Measurements from ENCODE around the gene WTAP. TPM values are rescaled to one million over a fixed set of nuclear protein-coding genes. Genes with fewer than 3 reads are reported as not detected.
A peak's percentile ranks its signal among the peaks of the same experiment; 100 is the strongest.

The WTAP gene
- total RNA-seq, 4 donors from 2014 or later: 65.0 to 105 (median 88.5) TPM

DNA sequence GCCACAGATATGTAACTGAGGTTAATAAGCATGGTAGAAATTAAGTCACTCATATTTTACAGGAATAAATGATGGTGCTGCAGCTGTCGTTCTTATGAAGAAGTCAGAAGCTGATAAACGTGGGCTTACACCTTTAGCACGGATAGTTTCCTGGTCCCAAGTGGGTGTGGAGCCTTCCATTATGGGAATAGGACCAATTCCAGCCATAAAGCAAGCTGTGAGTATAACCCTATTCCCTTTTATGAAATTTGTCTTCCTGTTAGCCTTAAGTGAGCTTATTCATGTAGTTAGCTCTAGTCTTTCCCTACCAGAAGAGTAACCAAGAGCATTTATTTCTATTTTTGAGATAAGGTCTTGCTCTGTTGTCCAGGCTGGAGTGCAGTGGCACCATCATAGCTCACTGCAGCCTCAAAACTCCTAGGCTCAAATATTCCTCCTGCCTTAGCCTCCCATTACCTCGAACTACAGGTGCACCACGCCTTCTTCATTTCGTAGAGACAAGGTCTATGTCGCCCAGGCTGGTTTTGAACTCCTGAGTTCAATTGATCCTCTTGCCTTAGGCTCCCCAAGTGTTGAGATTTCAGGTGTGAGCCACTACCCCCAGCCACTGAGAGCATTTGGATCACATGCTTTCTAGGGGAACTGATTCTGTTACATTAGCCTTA is 50.1 kb downstream of the WTAP start:
- H3K4me1 ChIP-seq: no peaks in the 10 kb centered on the region
- no peaks in the 10 kb centered on the region for H3K27me3 ChIP-seq
- no peak for DNase-seq
- peak overlapping the region in 3 of 4 donors; percentile 24 to 71 (median 42) for H3K27ac ChIP-seq
- TF ChIP-seq, protein P1, sequence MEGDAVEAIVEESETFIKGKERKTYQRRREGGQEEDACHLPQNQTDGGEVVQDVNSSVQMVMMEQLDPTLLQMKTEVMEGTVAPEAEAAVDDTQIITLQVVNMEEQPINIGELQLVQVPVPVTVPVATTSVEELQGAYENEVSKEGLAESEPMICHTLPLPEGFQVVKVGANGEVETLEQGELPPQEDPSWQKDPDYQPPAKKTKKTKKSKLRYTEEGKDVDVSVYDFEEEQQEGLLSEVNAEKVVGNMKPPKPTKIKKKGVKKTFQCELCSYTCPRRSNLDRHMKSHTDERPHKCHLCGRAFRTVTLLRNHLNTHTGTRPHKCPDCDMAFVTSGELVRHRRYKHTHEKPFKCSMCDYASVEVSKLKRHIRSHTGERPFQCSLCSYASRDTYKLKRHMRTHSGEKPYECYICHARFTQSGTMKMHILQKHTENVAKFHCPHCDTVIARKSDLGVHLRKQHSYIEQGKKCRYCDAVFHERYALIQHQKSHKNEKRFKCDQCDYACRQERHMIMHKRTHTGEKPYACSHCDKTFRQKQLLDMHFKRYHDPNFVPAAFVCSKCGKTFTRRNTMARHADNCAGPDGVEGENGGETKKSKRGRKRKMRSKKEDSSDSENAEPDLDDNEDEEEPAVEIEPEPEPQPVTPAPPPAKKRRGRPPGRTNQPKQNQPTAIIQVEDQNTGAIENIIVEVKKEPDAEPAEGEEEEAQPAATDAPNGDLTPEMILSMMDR (IDR thresholded peaks at IDR 0.05): no peak
- TF ChIP-seq POLR2A (IDR thresholded peaks at IDR 0.05): no peak
- H3K36me3 ChIP-seq: peaks cover 0 to 76% (median 0%) of the 10 kb centered on the region in 3 donors
- H3K4me3 ChIP-seq: no peak overlapping the region
- H3K9me3 ChIP-seq: no peaks in the 10 kb centered on the region

DNA sequence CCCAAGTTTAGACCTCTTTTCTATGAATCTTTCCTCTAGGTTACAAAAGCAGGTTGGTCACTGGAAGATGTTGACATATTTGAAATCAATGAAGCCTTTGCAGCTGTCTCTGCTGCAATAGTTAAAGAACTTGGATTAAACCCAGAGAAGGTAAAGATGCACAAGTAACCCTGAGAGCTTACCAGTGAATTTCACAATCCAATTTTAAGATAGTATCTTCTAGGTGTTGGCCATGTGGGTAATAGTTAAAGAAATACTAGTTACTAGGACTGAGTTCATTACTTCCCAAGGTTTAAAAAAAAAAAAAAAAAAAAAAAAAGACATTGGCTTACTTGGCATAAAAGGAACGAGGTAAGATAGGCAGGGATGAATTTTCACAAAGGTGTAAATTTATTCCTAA is 50.8 kb downstream of the WTAP start:
- Histone ChIP-seq H3K27ac (no peak overlapping the region), H3K9me3 (no peaks in the 10 kb centered on the region)
- no peak for TF ChIP-seq POLR2A (IDR thresholded peaks at IDR 0.05)
- TF ChIP-seq, protein P1 (IDR thresholded peaks at IDR 0.05): no peak

DNA sequence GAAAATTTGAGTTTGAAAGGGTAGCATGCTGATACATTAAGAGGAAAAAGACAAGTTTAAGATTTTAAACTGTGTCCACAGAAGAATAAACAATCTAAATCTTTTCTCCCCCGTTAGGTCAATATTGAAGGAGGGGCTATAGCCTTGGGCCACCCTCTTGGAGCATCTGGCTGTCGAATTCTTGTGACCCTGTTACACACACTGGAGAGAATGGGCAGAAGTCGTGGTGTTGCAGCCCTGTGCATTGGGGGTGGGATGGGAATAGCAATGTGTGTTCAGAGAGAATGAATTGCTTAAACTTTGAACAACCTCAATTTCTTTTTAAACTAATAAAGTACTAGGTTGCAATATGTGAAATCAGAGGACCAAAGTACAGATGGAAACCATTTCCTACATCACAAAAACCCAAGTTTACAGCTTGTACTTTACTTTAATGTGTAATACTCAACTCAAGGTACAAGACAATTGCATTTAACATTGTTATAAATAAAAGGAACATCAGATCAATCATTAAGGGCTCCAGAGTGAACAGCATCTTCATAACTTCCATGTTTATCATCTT is 51.3 kb downstream of the WTAP start:
- H3K9me3 ChIP-seq: no peaks in the 10 kb centered on the region

More for the DNA sequence above, 50.8 kb downstream of the WTAP start:
- Histone ChIP-seq H3K27me3 (no peaks in the 10 kb centered on the region), H3K36me3 (peaks cover 0 to 76% (median 0%) of the 10 kb centered on the region in 3 donors), H3K4me3 (no peak overlapping the region), H3K4me1 (no peaks in the 10 kb centered on the region)
- no peak for DNase-seq

DNA sequence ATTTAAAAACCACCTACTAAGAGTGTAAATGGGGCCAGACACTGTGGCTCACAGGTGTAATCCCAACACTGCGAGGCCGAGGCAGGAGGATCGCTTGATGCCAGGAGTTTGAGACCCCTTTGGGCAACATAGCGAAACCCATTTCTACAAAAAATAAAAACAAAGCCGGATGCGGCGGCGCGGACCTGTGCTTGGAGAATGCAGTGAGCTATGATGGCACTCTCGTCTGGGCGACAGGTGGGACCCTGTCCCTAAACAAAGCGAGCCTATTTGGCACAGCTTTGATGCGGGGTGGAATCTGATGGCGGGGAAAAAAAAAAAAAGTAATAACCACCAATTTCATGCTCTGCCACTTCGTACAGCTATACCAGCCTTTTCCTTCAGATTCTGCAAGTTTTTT is 61.0 kb downstream of the WTAP start:
- Histone ChIP-seq H3K27ac (peak overlapping the region in 3 of 4 donors; percentile 93 to 98 (median 94)), H3K36me3 (peaks cover 0 to 54% (median 0%) of the 10 kb centered on the region in 3 donors), H3K4me1 (peaks cover 0 to 40% (median 13%) of the 10 kb centered on the region in 4 donors), H3K27me3 (no peaks in the 10 kb centered on the region), H3K4me3 (peak overlapping the region; percentile 82 to 100 (median 96)), H3K9me3 (no peaks in the 10 kb centered on the region)
- no peak for DNase-seq
- TF ChIP-seq POLR2A (IDR thresholded peaks at IDR 0.05): no peak
- TF ChIP-seq, protein P1 (IDR thresholded peaks at IDR 0.05): no peak

More for the DNA sequence above, 51.3 kb downstream of the WTAP start:
- Histone ChIP-seq H3K4me1 (no peaks in the 10 kb centered on the region), H3K27me3 (no peaks in the 10 kb centered on the region), H3K4me3 (no peak overlapping the region), H3K36me3 (peaks cover 0 to 80% (median 0%) of the 10 kb centered on the region in 3 donors), H3K27ac (no peak overlapping the region)
- DNase-seq: no peak
- TF ChIP-seq, protein P1 (IDR thresholded peaks at IDR 0.05): no peak
- TF ChIP-seq POLR2A (IDR thresholded peaks at IDR 0.05): no peak

DNA sequence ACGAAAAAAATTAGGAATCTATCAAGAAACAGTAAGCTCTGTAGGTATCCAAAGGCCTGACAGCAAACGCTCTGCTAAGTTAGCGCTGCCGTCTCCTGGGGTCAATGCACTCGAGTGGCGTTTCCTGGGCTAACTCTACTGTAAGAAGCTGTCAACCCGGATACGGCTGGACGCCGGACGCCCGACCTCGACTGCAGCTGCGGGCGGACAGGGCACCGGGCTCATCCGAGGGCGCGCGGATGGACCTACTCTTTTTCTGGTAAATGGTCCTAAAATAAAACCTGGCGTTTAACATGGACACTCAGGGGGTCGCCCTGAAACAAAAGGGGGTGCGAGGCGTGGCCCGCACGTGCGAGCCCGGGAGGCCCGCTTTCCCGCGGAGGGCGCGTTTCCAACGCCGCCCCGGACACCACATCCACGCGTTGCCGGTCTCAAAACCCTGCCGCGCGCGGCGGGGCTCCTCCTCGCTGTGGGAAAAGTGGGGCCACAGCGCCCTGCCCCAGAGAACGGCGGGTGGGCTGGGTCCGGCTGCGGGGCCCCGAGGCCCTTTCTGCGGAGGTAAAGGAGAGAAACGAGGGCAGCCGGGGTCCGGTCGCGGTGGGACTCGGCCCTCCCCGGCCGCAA is 61.6 kb downstream of the WTAP start:
- Histone ChIP-seq H3K27me3 (no peaks in the 10 kb centered on the region), H3K27ac (peak overlapping the region; percentile 93 to 100 (median 96)), H3K36me3 (peaks cover 0 to 48% (median 0%) of the 10 kb centered on the region in 3 donors), H3K9me3 (no peaks in the 10 kb centered on the region), H3K4me1 (peaks cover 0 to 40% (median 13%) of the 10 kb centered on the region in 4 donors), H3K4me3 (peak overlapping the region; percentile 82 to 100 (median 96))
- TF ChIP-seq, protein P1 (IDR thresholded peaks at IDR 0.05): no peak
- TF ChIP-seq POLR2A (IDR thresholded peaks at IDR 0.05): peak in 1 of 2 donors; percentile 14
- DNase-seq: peak; percentile 65 to 83 (median 75)

Measured in Peyer's patch (tissue), 4 donors.